Fibroblast of skin of right biceps (primary cell): ENCODE data around the gene F8.
A peak's percentile ranks its signal among the peaks of the same experiment; 100 is the strongest.
"Not testable (repeated sequence)": the region's sequence is repeated elsewhere in the genome, so short reads cannot be mapped to it uniquely, and the experiment has no call there.

ENCODE experiments used
- DNase-seq: peaks from one replicate; pipeline ENCODE4 v3.0.0-alpha.2; 2013

The F8 gene

GRCh38 chrX:155028877-155029291 lies 6.4 kb upstream of the F8 start:
- DNase-seq: peak; percentile 25

- no peak for DNase-seq
These were observed 5.6 kb upstream of the F8 start for GRCh38 chrX:155028129-155028528.

- DNase-seq: peak; percentile 71
These were observed 5.1 kb upstream of the F8 start for GRCh38 chrX:155027509-155028066.

GRCh38 chrX:155026727-155027508 lies 4.4 kb upstream of the F8 start, which contains the start of gene FUNDC2:
FUNDC2 (plus strand) TSS chrX:155026844; CDS start chrX:155026939, 95 bp downstream.
- DNase-seq: peak; percentile 92

GRCh38 chrX:155026420-155026726 lies 3.9 kb upstream of the F8 start:
- no peak for DNase-seq

GRCh38 chrX:155023907-155024833 lies 1.6 kb upstream of the F8 start:
- DNase-seq: no peak

GRCh38 chrX:155020591-155020990 lies 1.9 kb downstream of the F8 start:
- DNase-seq: no peak

GRCh38 chrX:155009994-155010472 lies 12.5 kb downstream of the F8 start:
- no peak for DNase-seq

- DNase-seq: not testable (repeated sequence)
These were observed 13.9 kb downstream of the F8 start for GRCh38 chrX:155008578-155008977.

GRCh38 chrX:155006913-155007671 lies 15.4 kb downstream of the F8 start:
- not testable (repeated sequence) for DNase-seq

GRCh38 chrX:155006379-155006778 lies 16.1 kb downstream of the F8 start:
- not testable (repeated sequence) for DNase-seq

GRCh38 chrX:155005190-155005589 lies 17.3 kb downstream of the F8 start:
- DNase-seq: no peak

GRCh38 chrX:155001873-155002272 lies 20.6 kb downstream of the F8 start:
- DNase-seq: no peak

GRCh38 chrX:155000841-155001240 lies 21.7 kb downstream of the F8 start:
- DNase-seq: no peak

- no peak for DNase-seq
These were observed 24.2 kb downstream of the F8 start for GRCh38 chrX:154998204-154998880.

GRCh38 chrX:154991476-154991875 lies 31.0 kb downstream of the F8 start:
- no peak for DNase-seq

GRCh38 chrX:154991039-154991438 lies 31.5 kb downstream of the F8 start:
- DNase-seq: no peak

- no peak for DNase-seq
These were observed 32.0 kb downstream of the F8 start for GRCh38 chrX:154990496-154990895.

GRCh38 chrX:154988719-154989118 lies 33.8 kb downstream of the F8 start:
- no peak for DNase-seq

- no peak for DNase-seq
These were observed 34.6 kb downstream of the F8 start for GRCh38 chrX:154987940-154988339.

GRCh38 chrX:154986826-154987575 lies 35.5 kb downstream of the F8 start:
- no peak for DNase-seq

- DNase-seq: no peak
These were observed 41.5 kb downstream of the F8 start for GRCh38 chrX:154981116-154981411.
